CD4-positive, alpha-beta T cell treated with Interleukin-21 for 1 hour (primary cell): ENCODE data around the gene FRMD5.
"Not testable (repeated sequence)": the region's sequence is repeated elsewhere in the genome, so short reads cannot be mapped to it uniquely, and the experiment has no call there.

Source experiments
- DNase-seq: peaks from one replicate; pipeline ENCODE4 v3.0.0-alpha.2; 2020

FRMD5 gene

DNA sequence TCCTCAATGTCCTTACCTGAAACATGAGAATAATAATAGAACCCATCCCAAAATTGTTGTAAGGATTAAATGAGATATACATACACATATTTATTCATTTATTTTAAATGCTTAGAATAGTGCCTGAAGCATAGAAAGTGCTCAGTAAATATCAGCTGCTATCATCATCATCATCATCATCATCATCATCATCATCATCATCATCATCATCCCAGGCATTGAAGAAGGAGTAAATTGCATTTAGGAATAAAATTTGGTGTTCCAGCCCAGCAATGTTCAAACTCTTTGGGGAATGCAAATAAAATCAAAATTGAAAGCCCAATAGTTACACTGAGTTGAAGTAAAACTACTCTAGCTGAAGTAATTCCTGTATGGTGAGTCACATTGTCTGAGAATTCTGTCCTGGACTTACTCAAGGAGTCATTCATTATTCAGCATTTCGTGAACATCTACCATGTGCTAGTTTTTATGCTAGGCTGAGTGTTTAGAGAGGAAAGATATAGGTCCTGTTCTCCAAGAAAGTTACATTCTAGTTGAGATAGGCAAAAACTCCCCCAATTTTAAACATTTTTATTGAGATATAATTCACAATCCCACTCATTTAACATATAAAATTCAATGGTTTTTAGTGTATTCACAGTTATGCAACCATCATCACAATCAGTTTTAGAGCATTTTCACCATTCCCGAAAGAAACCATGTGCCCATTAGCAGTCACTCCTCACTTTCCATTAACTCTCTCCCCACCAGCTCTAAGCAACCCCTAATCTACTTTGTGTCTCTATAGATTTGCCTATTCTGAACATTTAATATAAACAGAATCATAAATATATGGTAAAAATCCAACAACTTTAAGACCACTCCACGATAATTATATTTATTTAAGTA is 107.2 kb downstream of the FRMD5 start:
- no peak for DNase-seq

DNA sequence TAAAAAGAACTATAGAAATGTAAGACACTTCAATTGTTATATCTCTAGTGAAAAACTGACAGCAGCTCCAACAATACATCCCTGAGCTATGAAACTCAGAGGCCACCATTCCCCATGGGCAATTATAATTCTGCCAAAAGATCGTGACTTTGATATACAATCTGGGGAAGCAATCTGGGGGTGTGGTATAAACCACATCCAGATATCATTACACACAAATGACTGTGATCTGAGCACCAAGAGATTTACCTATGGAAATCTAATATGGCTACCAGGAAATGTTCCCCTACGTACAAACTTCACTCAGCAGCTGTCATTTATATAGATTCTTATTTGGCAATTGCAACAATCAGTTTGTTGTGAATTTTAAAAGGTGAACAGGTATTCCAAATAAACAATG is 110.3 kb downstream of the FRMD5 start:
- no peak for DNase-seq

DNA sequence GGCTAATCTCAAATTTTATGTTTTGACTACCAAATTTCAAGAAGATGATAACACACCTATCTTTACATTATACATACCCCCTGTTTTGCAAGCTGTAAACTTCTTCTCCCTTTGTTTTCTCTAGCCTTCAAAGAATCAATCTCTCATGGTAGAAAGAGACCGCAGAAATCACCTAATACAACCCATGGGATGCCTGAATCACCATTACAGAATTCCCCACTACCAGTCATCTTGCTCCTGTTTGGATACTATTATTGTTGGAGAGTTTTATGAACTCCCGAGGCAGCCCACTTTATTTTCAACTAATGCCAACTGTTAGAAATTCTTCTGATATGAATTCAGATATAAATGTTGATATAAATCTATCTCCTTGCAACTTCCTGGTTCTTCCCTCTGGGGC is 110.9 kb downstream of the FRMD5 start:
- no peak for DNase-seq

DNA sequence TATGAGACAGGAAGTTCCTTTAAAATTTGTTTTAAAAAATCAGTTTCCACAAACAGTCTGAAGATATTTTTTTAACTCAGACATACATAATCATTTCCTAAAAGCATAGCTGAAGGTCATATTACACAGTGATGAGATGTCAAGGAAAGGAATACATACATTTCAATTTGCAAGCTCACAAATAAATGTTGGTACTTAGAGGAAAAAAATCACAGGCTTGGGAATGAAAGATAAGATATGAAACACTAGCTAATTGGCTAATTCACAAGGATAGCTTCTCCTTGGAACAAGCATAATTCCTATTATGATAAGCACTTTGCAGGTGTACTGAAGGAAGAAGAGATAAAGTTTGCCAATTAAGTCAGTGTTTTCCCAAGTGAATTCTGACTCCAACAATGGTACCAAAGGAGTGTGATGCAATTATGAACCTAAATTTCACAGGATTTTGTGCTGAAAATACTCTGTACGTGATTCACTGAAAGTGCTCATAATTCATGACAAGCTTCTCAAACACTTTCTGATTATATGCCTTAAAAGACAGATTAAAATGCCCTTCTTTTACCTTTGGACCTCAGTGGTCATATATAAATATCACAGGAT is 112.4 kb downstream of the FRMD5 start:
- no peak for DNase-seq

DNA sequence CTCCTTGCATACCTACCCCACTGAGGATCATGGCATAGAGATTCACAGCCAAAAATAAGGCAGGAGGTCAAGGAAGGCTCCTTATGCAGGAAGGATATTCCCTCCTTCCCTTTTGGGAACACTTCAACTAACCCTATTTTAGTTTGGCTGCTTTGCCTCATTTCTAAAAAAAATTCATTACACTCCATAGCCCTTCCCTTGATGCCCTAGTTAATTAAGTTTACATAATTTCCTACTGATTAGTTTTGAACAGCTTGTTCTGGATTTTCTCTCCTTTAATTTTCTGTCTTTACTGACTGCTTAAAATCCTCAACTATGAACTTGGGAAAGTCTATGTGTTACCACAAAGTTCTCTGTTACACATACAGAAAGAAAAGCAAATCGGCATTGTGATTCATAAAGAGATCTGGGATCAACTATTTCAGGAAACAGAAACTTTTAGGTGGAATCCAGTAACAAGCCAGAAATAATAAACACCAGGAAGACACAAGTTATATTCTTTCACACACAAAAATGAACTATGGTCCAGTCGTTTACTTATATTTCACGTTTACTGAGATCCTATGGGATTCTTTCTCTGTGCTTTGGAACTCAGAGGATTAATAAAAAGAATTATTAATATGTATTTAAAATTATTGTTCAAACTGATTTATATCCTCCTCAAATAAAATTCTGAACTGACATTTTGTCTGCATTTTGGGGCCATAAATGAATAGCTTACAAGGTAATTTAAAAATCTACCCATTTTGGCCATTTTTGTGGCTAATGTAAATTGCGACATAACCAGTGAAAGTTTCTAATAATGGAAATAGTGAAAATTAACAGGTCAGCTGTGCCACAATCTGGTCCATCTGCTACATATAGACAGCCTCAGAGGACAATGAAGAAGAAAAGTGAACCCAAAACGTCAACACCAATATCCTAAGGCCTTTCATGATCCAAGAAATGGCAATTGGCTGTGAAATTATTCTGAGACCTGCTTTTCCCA is 113.8 kb downstream of the FRMD5 start:
- DNase-seq = no peak

DNA sequence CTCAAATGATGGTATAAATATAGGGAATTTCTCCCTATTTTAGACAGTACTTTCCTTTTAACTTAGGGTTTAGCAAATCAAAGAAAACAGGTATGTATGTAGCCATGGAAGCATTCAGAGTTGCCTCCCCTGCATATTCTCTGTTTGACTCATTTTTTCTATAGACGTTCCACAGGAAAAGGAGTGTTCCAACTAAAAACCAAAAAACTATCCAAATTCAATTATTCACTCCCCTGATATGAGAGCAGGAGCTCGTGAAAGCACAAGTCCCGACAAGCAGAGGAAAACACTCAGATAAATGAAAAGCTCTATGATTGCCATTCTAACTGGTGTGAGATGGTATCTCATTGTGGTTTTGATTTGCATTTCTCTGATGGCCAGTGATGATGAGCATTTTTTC is 119.5 kb downstream of the FRMD5 start:
- no peak for DNase-seq

DNA sequence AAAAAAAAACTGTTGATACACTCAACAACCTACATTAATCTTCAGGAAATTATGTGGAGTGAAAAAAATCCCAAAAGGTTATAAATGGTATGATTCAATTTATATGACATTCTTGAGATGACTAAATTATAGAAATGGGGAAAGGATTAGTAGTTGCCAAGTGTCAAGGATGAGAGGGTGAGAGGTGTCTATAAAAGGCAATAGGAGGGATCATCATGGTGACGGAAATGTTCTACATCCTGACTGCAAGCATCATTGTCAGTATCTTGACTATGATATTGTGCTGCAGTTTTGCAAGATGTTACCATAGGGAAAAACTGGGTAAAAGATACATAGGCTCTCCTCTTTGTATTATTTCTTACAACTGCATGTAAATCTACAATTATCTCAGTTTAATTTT is 125.6 kb downstream of the FRMD5 start:
- DNase-seq = no peak

DNA sequence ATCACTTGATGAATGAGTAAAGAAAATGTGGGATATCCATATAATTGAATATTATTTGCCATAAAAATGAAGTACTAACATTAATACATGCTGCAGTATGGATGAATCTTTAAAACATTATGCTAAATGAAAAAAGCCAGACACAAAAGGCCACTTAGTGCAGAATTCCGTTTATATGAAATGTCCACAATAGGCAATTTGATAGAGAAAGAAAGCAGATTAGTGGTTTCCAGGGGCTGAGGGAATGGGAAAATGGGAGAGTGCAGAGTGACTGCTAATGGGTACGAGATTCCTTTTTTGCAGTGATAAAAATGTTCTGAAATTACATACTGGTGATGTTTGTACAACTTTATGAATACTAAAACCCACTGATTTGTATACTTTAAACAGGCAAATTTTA is 126.7 kb downstream of the FRMD5 start:
- no peak for DNase-seq

DNA sequence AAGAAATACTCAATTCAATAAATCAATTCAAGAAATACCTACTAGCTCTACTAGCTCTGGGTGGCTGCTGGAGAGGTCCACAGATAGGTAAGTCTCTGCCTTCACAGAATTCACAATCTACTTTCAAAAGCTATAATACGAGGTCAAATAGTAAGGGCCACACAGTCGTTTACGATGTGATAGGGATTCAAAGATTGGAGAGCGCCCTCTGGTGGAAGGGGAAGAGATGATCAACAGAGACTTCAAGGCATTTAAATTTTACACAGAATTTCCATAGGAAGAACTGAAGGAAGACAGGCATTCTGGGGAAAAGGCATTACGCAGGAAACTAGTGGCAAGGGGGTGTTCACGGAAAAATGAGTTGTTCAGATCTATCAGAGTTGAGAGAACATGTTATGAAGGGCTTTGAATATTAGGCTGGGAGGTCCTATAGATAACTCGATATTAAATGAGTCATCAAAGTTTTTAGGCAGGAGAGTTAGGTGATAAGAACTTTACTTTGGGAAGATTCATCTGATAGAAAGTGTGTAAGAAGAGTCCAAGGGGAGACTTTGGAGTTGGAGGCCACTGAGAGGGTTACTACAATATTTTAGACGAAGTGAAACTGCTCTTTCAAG is 128.8 kb downstream of the FRMD5 start:
- DNase-seq = peak; percentile 53

DNA sequence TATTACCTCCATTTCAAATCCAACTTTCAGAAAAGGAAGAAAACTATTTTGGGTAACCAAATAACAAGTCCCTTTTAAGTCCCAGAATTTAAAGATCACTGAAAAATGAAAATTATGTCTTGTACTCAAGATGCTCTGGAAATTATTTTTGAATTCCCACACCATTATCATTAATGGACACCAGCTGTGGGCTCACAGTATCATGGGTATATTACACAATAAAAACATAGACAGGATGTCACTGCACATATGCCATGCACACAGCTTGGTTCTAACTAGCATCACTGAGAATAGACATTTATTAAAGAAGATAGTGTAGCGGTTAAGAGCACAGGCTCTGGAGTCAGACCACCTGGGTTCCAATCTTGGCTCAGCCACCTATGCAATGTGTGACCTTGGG is 130.4 kb downstream of the FRMD5 start:
- DNase-seq = no peak

DNA sequence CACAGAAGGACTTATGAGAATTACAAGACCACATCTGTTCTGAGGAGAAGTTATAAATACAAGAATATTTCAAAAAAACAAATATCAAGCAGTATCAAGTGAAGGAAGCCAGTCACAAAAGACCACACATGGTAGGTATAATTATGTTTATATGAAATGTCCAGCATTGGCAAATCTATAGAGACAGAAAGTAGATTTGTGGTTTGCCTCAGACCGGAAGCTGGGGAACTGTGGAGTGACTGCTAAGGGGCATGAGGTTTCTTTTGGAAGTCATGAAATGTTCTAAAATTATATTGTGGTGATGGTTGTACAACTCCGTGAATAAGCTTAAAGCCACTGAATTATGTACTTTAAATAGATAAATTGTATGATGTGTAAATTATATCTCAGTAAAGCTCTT is 136.9 kb downstream of the FRMD5 start:
- no peak for DNase-seq

DNA sequence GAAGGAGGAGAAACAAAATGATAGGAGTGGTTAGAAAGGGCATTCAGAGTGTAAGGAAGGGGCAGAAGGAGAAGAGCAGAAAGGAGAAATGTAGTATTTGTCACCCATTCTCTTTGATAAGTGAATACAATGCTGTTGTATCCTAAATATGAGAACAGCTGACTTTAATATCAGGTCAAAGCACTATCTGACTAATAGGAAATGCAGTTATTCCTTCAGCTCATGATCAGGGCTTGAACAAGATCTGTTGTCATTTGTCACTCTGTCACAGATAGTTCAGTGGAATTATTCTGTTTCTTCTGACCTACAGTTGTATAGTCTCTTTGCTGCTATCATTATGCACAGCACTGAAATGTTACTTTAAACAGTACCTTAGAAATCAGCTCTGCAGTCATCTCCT is 149.4 kb downstream of the FRMD5 start:
- DNase-seq = no peak

DNA sequence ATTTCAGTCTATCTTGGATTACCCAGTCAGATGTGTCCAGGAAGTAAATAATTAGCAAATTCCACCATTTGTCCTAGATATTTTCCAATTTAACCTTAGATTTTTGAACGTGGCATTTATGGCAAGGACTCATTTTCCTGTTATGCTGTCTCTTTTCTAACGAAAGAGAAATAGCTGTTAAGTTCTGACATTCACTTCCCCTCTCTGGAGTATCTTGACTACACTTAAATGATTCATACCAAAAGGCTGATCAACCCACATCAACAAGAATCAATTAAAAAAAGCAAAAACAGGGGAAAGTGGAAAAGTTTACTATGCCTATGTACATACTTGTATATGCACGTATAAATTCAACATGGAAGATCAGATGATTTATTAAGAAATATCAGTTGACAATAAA is 149.9 kb downstream of the FRMD5 start:
- DNase-seq = no peak

DNA sequence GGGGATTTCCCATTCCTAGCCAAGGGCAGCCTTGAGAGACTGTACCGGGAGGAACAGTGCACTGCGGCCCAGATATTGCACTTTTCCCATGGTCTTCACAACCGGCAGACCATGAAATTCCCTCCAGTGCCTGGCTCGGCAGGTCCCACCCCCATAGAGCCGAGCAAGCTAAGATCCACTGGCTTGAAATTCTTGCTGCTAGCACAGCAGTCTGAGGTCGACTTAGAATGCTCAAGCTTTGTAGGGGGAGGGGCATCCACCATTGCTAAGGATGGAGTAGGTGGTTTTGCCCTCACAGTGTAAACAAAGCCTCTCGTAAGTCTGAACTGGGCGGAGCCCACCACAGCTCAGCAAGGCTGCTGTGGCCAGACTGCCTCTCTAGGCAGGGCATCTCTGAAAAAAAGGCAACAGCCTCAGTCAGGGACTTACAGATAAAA is 156.3 kb downstream of the FRMD5 start:
- no peak for DNase-seq

DNA sequence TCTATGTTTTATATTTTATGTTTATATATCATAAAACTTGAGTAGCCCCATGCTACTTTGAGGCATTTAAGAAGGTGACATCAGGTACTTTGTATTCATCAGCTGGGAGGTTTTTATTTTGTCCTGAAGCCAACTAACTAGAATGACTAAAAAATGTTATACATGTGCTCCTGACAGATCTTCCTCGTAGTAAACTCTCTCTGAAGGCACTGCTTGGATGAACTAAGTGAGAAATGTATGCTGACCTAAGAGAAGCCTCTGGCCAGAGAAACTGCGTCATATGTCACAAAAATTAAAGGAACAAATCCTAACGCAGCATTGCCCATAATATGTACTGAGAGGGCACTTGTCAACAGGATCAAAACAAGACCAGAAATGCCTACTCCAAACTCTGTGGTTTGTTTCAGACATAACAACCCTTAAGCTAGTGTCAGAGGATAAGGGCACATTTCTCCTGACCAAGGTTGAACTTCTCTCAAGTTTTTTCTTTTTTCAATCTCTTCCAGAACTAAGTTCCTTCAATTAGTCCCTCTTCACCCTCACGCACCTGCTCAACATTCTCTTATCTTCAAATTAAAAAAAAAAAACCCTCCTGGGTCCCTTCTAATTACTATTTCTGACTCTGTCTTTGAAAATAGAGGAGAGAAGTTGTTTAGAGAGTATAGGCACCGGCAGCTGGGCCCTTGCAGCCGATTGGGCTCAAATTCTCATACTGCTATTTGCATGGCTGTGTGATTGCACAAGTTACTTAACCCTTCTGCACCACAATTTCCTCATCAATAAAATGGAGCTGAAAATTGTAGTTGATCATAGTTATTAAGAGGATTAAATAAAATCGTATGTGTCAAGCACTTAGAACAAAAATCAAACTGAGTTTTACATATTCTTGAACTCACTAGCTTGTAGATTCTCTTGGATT is 159.0 kb downstream of the FRMD5 start:
- no peak for DNase-seq

DNA sequence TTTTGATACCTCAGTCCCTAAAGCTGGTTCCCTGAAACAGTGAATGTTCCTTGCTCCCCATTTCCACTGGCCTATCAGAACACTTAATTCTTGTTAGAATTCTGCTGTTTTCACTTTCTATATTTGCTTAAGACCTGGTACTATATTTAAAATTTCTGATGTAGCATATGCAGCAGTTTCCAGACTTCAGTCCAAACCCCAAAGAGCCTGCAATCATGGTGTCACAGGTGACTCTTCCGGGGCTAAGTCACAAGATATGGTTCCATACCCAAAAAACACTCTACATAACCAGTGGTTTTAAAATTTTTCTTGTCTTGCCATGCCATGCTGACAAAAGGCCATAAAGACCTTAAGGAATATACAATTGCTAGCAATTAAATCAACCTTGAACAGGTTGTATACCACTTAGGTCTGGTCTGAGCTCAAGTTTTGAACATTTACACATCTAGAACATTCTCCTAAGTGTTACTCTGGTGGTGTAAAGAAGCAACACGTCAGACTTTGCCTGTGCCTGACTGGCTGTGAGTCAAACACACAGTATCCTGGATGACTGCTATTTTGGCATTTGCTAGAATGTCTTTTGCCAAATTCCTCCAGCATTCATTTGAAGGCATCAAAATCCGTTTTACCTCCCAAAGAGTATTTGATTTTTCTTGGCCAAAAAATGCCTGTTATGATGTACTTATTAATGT is 160.0 kb downstream of the FRMD5 start:
- DNase-seq = no peak

DNA sequence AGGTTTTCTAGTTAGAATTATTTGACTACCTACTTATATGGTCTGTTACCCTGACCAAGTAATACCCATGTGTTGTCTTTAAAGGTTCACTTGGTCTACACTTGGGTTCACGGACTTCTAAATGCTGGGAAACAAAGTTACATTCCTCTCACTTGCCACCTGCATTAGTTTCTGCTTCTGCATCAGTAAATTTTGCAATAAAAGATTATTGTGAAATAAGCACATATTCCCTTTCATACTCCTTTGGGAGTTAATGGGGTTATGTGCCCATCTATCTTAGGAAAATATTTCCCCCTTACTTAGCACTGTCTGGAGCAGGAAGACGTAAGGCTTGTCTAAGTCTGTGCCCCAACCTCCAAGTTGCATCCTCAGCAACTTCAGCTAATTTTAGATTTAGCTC is 160.7 kb downstream of the FRMD5 start:
- no peak for DNase-seq

DNA sequence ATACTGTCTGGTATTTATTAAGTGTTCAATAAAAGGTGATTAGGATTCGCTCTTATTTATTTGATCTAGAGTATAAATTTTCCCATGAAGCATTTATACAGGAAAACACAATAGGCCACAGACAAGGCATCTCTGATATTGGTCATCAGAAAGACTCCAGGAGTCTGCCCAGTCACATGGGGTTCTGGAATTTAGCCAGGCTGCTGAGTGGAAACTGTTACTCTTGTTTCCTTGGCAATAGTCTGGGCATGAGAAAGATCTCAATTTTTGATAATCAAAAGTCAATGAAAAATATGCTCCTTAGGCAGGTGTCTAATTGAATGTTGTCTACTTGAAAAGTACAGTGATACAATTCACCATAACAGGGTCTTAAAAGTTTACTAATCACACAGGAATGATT is 161.2 kb downstream of the FRMD5 start:
- no peak for DNase-seq

DNA sequence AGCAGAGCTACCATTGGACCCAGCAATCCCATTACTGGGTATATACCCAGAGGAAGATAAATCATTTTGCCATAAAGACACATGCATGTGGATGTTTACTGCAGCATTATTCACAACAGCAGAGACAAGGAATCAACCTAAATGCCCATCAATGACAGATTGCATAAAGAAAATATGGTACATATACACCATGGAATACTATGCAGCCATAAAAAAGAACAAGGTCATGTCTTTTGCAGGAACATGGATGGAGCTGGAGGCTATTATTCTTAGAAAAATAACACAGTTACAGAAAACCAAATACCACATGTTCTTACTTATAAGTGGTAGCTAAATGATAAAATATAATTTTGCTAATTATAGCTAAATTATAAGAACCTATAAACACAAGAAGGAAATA is 162.3 kb downstream of the FRMD5 start:
- not testable (repeated sequence) for DNase-seq

DNA sequence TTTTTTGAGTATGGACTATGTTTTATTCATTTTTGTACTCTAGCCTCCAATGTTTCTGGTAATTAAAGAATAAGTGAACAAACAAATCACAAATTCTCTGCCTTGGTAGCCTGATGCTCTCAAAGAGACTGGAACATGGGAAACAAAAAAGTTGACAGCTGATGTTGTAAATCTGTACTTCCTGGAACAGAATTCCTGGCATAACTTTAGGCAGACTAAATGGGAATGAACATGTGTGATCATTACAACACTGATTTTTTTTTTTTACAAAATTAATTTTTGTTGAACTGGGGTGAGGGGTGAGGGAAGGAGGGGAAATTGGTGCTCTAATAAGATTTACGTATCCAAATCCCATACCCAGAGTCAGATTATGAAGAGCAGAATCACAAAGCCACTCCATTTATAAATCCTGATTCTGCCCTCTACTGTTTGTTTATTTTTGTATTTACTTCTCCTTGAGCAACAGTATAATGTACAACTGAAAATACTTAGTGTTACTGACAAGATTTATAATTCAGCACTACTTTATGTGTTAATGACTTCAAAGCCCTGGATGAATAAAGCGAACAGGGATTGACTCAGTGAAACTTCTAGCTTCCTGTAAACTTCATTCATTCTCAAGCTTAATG is 165.0 kb downstream of the FRMD5 start:
- no peak for DNase-seq

DNA sequence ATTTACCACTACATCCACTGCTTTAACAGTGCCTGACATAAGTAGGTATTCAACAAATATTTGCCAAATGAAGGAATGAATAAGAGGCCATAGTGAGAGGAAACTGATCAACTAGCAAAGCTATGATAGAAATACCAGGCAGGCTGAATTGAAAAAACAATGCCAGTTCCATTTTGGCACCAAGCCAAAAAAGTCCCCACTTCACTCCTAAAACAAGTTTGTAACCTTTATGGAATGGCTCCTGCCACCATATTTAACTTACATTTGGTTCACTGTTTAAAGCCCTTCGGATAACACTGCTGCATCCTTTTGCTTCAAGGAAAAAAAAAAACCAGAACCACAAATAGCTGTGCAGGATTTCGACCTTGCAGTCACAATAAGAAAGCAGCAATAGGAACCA is 166.1 kb downstream of the FRMD5 start:
- no peak for DNase-seq
